K562 (cell line): ENCODE measurements around the gene MTIF3. TPM values are rescaled to one million over a fixed set of nuclear protein-coding genes. Genes with fewer than 3 reads are reported as not detected.

ENCODE experiments used
- ATAC-seq: fragments of 200-7000 bp; cut with Tn5 transposase; 3 replicates; pipeline ENCODE4 v1.9.1; 2020; ENCODE audit warnings: moderate library complexity
- BruUV-seq: library from RNA; stranded (reverse); fragments of 400-500 nt; replicated peaks from 2 replicates; lab custom pipeline; 2021; lab: Mats Ljungman, UMichigan
- CTCF ChIA-PET: fragments of 300-600 bp; formaldehyde crosslinking; extraction: SDS; loops from one replicate; lab custom pipeline; 2021; ENCODE audit warnings: low intra/inter-chr PET ratio; lab: Yijun Ruan, JAX
- POLR2A ChIA-PET: fragments of 300-600, 350-650 bp; sonication (Branson Sonifier 250); formaldehyde crosslinking; extraction: SDS; loops from one replicate; lab custom pipeline; 2021; ENCODE audit warnings: antibody characterized with exemption, inconsistent platforms; lab: Yijun Ruan, JAX
- DNase-seq, 4 experiments: peaks; one replicate each; pipeline versions ENCODE4 v3.0.0 to v3.0.0-alpha.2; 2011 to 2018; ENCODE audit warnings: low spot score in 3 of 4, mixed read lengths in 3 of 4; ENCODE audit errors: extremely low read depth in 1 of 4
- FAIRE-seq: peaks from 2 replicates; lab custom pipeline; 2011; peaks lifted over from hg19 to GRCh38; lab: Jason Lieb, UNC
- H2AFZ ChIP-seq: 2 replicates; pipeline ENCODE4 v1.6.0; 2011; ENCODE audit warnings: low read depth, low read length, control low read depth, inconsistent platforms
- H3K27ac ChIP-seq: fragments of 200-600 bp; 3 replicates; pipeline ENCODE4 v1.8.0; 2011; ENCODE audit warnings: low read depth, mild to moderate bottlenecking, control low read depth, inconsistent platforms, low read length, moderate library complexity, mixed read lengths; ENCODE audit errors: extremely low read depth
- H3K27me3 ChIP-seq, 2 experiments: fragments of 300-600 bp in 1 of 2; 2 replicates in 1 of 2; 3 replicates in 1 of 2; pipeline versions ENCODE4 v1.6.0 to v1.8.0; 2011; ENCODE audit warnings: inconsistent platforms in 2 of 2, low read length in 2 of 2, mild to moderate bottlenecking in 1 of 2, mixed read lengths in 1 of 2, moderate library complexity in 1 of 2; ENCODE audit not compliant: control insufficient read depth in 2 of 2, insufficient read depth in 2 of 2
- H3K36me3 ChIP-seq: fragments of 300-600 bp; 3 replicates; pipeline ENCODE4 v1.8.0; 2011; ENCODE audit warnings: mild to moderate bottlenecking, low read length, inconsistent platforms; ENCODE audit not compliant: control insufficient read depth, insufficient read depth
- H3K4me1 ChIP-seq, 2 experiments: fragments of 200-600 bp in 1 of 2; replicated peaks in 1 of 2; 2 replicates in 1 of 2; 3 replicates in 1 of 2; pipeline versions ENCODE4 v1.5.1 to v1.8.0; 2011; ENCODE audit warnings: inconsistent platforms in 2 of 2, low read length in 2 of 2, mild to moderate bottlenecking in 1 of 2, mixed read lengths in 1 of 2, moderate library complexity in 1 of 2; ENCODE audit not compliant: control insufficient read depth in 2 of 2, insufficient read depth in 2 of 2
- H3K4me2 ChIP-seq: 2 replicates; pipeline ENCODE4 v1.6.1; 2011; ENCODE audit warnings: low read length, control low read depth, inconsistent platforms, mixed read lengths; ENCODE audit not compliant: insufficient read depth
- H3K4me3 ChIP-seq: fragments of 200-600 bp; sonication (generic), shearing (Covaris generic); 2 replicates; pipeline ENCODE4 v1.5.1; 2016; ENCODE audit warnings: control low read depth, inconsistent platforms
- H3K79me2 ChIP-seq: fragments of 200-600 bp; 3 replicates; pipeline ENCODE4 v1.8.0; 2011; ENCODE audit warnings: low read length, inconsistent platforms; ENCODE audit not compliant: control insufficient read depth, insufficient read depth
- H3K9ac ChIP-seq, 2 experiments: 2 replicates each; pipeline versions ENCODE4 v1.6.0 to v1.6.1; 2011; ENCODE audit warnings: low read depth in 2 of 2, low read length in 2 of 2, control low read depth in 1 of 2, inconsistent platforms in 1 of 2, mild to moderate bottlenecking in 1 of 2, mixed read lengths in 1 of 2; ENCODE audit not compliant: insufficient read depth in 1 of 2
- H3K9me1 ChIP-seq: one replicate; pipeline ENCODE4 v1.6.0; 2011; ENCODE audit warnings: inconsistent platforms, mild to moderate bottlenecking, low read length, moderate library complexity; ENCODE audit not compliant: control insufficient read depth, insufficient read depth
- H3K9me3 ChIP-seq: replicated peaks from 2 replicates; pipeline ENCODE4 v1.5.1; 2011; ENCODE audit warnings: low read depth, low read length, inconsistent platforms; ENCODE audit not compliant: control insufficient read depth, insufficient read depth
- H4K20me1 ChIP-seq: replicated peaks from 2 replicates; pipeline ENCODE4 v1.6.1; 2011; ENCODE audit warnings: low read length, inconsistent platforms, mixed read lengths; ENCODE audit not compliant: control insufficient read depth, insufficient read depth
- DPF2 ChIP-seq: fragments of 450-650 bp; IDR thresholded peaks from 2 replicates; pipeline ENCODE4 v1.6.1; 2016
- GATAD2B ChIP-seq: fragments of 450-650 bp; IDR thresholded peaks from 2 replicates; pipeline ENCODE4 v1.6.1; 2017; ENCODE audit warnings: mild to moderate bottlenecking, borderline replicate concordance
- HNRNPH1 ChIP-seq: fragments of 200-400 bp; formaldehyde crosslinking; optimal IDR thresholded peaks from 2 replicates; pipeline ENCODE3; 2017; ENCODE audit warnings: low read depth, mild to moderate bottlenecking, low read length, moderate library complexity
- IRF2 ChIP-seq: sonication (generic); formaldehyde crosslinking; IDR thresholded peaks from 2 replicates; pipeline ENCODE4 v1.8.1; 2022; ENCODE audit warnings: mild to moderate bottlenecking, missing genetic modification reagents
- NKRF ChIP-seq: fragments of 450-650 bp; IDR thresholded peaks from 2 replicates; pipeline ENCODE4 v1.6.1; 2016; ENCODE audit warnings: borderline replicate concordance
- POLR2A ChIP-seq: fragments of 450-650 bp; conservative IDR thresholded peaks from 2 replicates; pipeline ENCODE4 v1.6.1; 2016
- SIN3B ChIP-seq: fragments of 450-650 bp; IDR thresholded peaks from 2 replicates; pipeline ENCODE4 v1.6.1; 2017; ENCODE audit warnings: low read depth, mild to moderate bottlenecking, moderate library complexity
- SUPT5H ChIP-seq: fragments of 450-650 bp; IDR thresholded peaks from 2 replicates; pipeline ENCODE4 v1.6.1; 2016
- U2AF2 ChIP-seq: fragments of 200-400 bp; formaldehyde crosslinking; optimal IDR thresholded peaks from 2 replicates; pipeline ENCODE3; 2017; ENCODE audit warnings: low read depth, mild to moderate bottlenecking, low read length
- ZNF639 ChIP-seq, 2 experiments: fragments of 200-800 bp in 1 of 2; sonication (Bioruptor generic) in 1 of 2; sonication (generic) in 1 of 2; formaldehyde crosslinking in 1 of 2; IDR thresholded peaks in 1 of 2; conservative IDR thresholded peaks in 1 of 2; 2 replicates each; pipeline versions ENCODE4 v1.5.0 to v1.6.1; 2016 to 2020; ENCODE audit warnings: missing compliant biosample characterization in 1 of 2, missing genetic modification characterization in 1 of 2, missing genetic modification reagents in 1 of 2
- ZSCAN32 ChIP-seq: fragments of 450-650 bp; formaldehyde crosslinking; IDR thresholded peaks from 2 replicates; pipeline ENCODE4 v1.4.0; 2020; ENCODE audit warnings: mild to moderate bottlenecking, moderate library complexity
- WGBS: fragments of 100-300 bp; shearing (Covaris generic); methylation state at CpG from one replicate; pipeline ENCODE4 v1.1.6; 2016; ENCODE audit warnings: low coverage, mixed read lengths; ENCODE audit not compliant: insufficient coverage; ENCODE audit errors: missing lambda C conversion rate; 5-methylcytosine and 5-hydroxymethylcytosine counted together
- in situ Hi-C: fragments of 300-500 bp; cut with MboI; formaldehyde crosslinking; loops from 4 replicates; pipeline ENCODE4 v1.15.0; 2018; ENCODE audit warnings: inconsistent platforms, mixed read lengths
- intact Hi-C: fragments of 100-400 bp; cut with micrococcal nuclease; formaldehyde crosslinking; loops from 2 replicates; pipeline ENCODE4 v1.14.2; 2022
- polyA plus RNA-seq, 8 experiments: library from polyadenylated mRNA; depleted of rRNA in 4 of 8; stranded (reverse) in 5 of 8; unstranded in 3 of 8; fragments of >200 nt; fragmentation: Nextera tagmentation in 2 of 8; fragmentation: Illumina TruSeq in 1 of 8; extraction: Ambion mirVana in 2 of 8; extraction: Trizol in 1 of 8; gene quantifications; 2 replicates each; pipeline versions ENCODE4 v1.2.1 to v1.2.3, GENCODE V29; 2011 to 2014; ENCODE audit warnings: inconsistent platforms in 1 of 8, missing spikeins in 1 of 8
- total RNA-seq, 7 experiments: library from RNA; depleted of rRNA in 6 of 7; stranded (reverse); fragments of >200 nt in 6 of 7; fragmentation: Illumina TruSeq in 2 of 7; extraction: Trizol in 2 of 7; gene quantifications; 2 replicates each; pipeline versions ENCODE4 v1.2.1 to v1.2.3, GENCODE V29; 2011 to 2021; ENCODE audit warnings: low replicate concordance in 1 of 7

MTIF3 gene
- total and polyA plus RNA-seq, 9 of the 15 experiments (the other 6 are each of a cell fraction or from before 2014, with no cell fraction given), result 23.5 to 73.6 (median 45.2) TPM

- no peaks in the 10 kb centered on the region for H3K36me3 ChIP-seq
- in situ Hi-C loops, result no loop called here
- H3K27ac ChIP-seq, result no peak overlapping the region
- TF ChIP-seq ZSCAN32 (no peak), IRF2 (CRISPR knock-in tag) (no peak), U2AF2 (no peak), SUPT5H (no peak), GATAD2B (no peak), POLR2A (no peak), DPF2 (no peak), HNRNPH1 (no peak), NKRF (no peak), ZNF639 (CRISPR knock-in tag; conservative IDR thresholded peaks at IDR 0.05 in 1 of 2, IDR thresholded peaks at IDR 0.05 in 1 of 2) (no peak), SIN3B (no peak)
- FAIRE-seq (no peak), DNase-seq (no peak), ATAC-seq (no peak)
- H3K27me3 ChIP-seq, result peaks cover 0 to 6% of the 10 kb centered on the region in 2 experiments; a peak in 1 of 5 replicates
- no peak overlapping the region for H3K9ac ChIP-seq
- no peak overlapping the region for H3K4me2 ChIP-seq
- H3K79me2 ChIP-seq, result no peaks in the 10 kb centered on the region
- ChIA-PET POLR2A (interaction anchor here (0.8 kb wide), 1 partner anchor 154 kb away, joined by 3 read pairs; the partner anchor contains the start of gene LNX2), CTCF (no interaction called here)
- H4K20me1 ChIP-seq, result no peaks in the 10 kb centered on the region
- no peaks in the 10 kb centered on the region; a peak in 1 of 5 replicates for H3K4me1 ChIP-seq
- H2AFZ ChIP-seq, result no peak overlapping the region
- H3K4me3 ChIP-seq, result no peak overlapping the region
- no TSS peak for BruUV-seq
- H3K9me3 ChIP-seq, result no peaks in the 10 kb centered on the region
- 4% methylated on average over 3 of the region's 3 CpGs for WGBS
- H3K9me1 ChIP-seq, result no peaks in the 10 kb centered on the region
- intact Hi-C loops, result no loop called here
These were observed 16.1 kb upstream of the MTIF3 start for GRCh38 chr13:27466513-27466912.
